SK-N-SH treated with all-trans-retinoic acid at 6 μM for 48 hours (cell line): ENCODE measurements around the gene ZFYVE28.
"Not testable (repeated sequence)": the region's sequence is repeated elsewhere in the genome, so short reads cannot be mapped to it uniquely, and the experiment has no call there.

Source experiments
- ATAC-seq: fragments of 200-7000 bp; cut with Tn5 transposase; 3 replicates; pipeline ENCODE4 v1.9.1; 2020; ENCODE audit warnings: mild to moderate bottlenecking, moderate library complexity
- ARNTL ChIP-seq: fragments of 450-650 bp; formaldehyde crosslinking; IDR thresholded peaks from 2 replicates; pipeline ENCODE4 v1.5.0; 2020; ENCODE audit warnings: low read depth, mild to moderate bottlenecking, moderate library complexity, borderline replicate concordance
- ESRRG ChIP-seq: fragments of 250-450 bp; sonication (Bioruptor Pico); IDR thresholded peaks from 2 replicates; pipeline ENCODE4 v1.6.1; 2021; ENCODE audit warnings: mild to moderate bottlenecking
- GLIS3 ChIP-seq: fragments of 250-450 bp; sonication (Bioruptor Pico); IDR thresholded peaks from 2 replicates; pipeline ENCODE4 v1.5.0; 2020; ENCODE audit warnings: mild to moderate bottlenecking, moderate library complexity
- ISL1 ChIP-seq: fragments of 250-450 bp; sonication (Bioruptor Pico); IDR thresholded peaks from 2 replicates; pipeline ENCODE4 v2.1.2; 2022; ENCODE audit warnings: mild to moderate bottlenecking, moderate library complexity
- OSR1 ChIP-seq: fragments of 250-450 bp; sonication (Bioruptor Pico); IDR thresholded peaks from 2 replicates; pipeline ENCODE4 v1.8.0; 2022; ENCODE audit warnings: moderate library complexity, mild to moderate bottlenecking, inconsistent platforms
- PATZ1 ChIP-seq: fragments of 250-450 bp; sonication (Bioruptor Pico); IDR thresholded peaks from 2 replicates; pipeline ENCODE4 v1.8.0; 2020; ENCODE audit warnings: mild to moderate bottlenecking, moderate library complexity, borderline replicate concordance
- POU6F1 ChIP-seq: fragments of 250-450 bp; sonication (Bioruptor Pico); IDR thresholded peaks from 2 replicates; pipeline ENCODE4 v1.8.0; 2021; ENCODE audit warnings: low read depth, mild to moderate bottlenecking, moderate library complexity, borderline replicate concordance
- PPARA ChIP-seq: fragments of 250-450 bp; sonication (Bioruptor Pico); IDR thresholded peaks from 2 replicates; pipeline ENCODE4 v1.5.0; 2020; ENCODE audit warnings: mild to moderate bottlenecking, borderline replicate concordance
- RARB ChIP-seq: fragments of 250-450 bp; sonication (Bioruptor Pico); IDR thresholded peaks from 2 replicates; pipeline ENCODE4 v1.8.0; 2021; ENCODE audit warnings: mild to moderate bottlenecking, moderate library complexity
- TSHZ2 ChIP-seq: fragments of 250-450 bp; sonication (Bioruptor Pico); IDR thresholded peaks from 2 replicates; pipeline ENCODE4 v1.5.0; 2020; ENCODE audit warnings: mild to moderate bottlenecking, moderate library complexity
- ZC3H10 ChIP-seq: fragments of 250-450 bp; sonication (Bioruptor Pico); IDR thresholded peaks from 2 replicates; pipeline ENCODE4 v1.5.1; 2021; ENCODE audit warnings: mild to moderate bottlenecking, moderate library complexity
- ZNF565 ChIP-seq: fragments of 450-650 bp; formaldehyde crosslinking; conservative IDR thresholded peaks from 2 replicates; pipeline ENCODE4 v1.5.0; 2020; ENCODE audit warnings: low read depth, mild to moderate bottlenecking, moderate library complexity
- ZNF70 ChIP-seq: fragments of 450-650 bp; formaldehyde crosslinking; IDR thresholded peaks from 2 replicates; pipeline ENCODE4 v1.5.0; 2020; ENCODE audit warnings: mild to moderate bottlenecking, moderate library complexity
- ZNF8 ChIP-seq: fragments of 450-650 bp; formaldehyde crosslinking; IDR thresholded peaks from 2 replicates; pipeline ENCODE4 v1.5.0; 2020; ENCODE audit warnings: mild to moderate bottlenecking, moderate library complexity
- TF ChIP-seq, protein P1 (sequence below): fragments of 250-450 bp; sonication (Bioruptor Pico); IDR thresholded peaks from 2 replicates; pipeline ENCODE4 v1.5.1; 2021; ENCODE audit warnings: mild to moderate bottlenecking, moderate library complexity
- TF ChIP-seq, protein P2 (sequence below): fragments of 250-450 bp; sonication (Bioruptor Pico); IDR thresholded peaks from 2 replicates; pipeline ENCODE4 v1.5.1; 2020; ENCODE audit warnings: low read depth, mild to moderate bottlenecking, moderate library complexity

Gene ZFYVE28

GRCh38 chr4:2417765-2418649 is at the start of gene ZFYVE28:
ZFYVE28 (minus strand) TSS chr4:2418645; CDS start chr4:2418323, 322 bp downstream.
- ATAC-seq = no peak
- TF ChIP-seq, protein P1, sequence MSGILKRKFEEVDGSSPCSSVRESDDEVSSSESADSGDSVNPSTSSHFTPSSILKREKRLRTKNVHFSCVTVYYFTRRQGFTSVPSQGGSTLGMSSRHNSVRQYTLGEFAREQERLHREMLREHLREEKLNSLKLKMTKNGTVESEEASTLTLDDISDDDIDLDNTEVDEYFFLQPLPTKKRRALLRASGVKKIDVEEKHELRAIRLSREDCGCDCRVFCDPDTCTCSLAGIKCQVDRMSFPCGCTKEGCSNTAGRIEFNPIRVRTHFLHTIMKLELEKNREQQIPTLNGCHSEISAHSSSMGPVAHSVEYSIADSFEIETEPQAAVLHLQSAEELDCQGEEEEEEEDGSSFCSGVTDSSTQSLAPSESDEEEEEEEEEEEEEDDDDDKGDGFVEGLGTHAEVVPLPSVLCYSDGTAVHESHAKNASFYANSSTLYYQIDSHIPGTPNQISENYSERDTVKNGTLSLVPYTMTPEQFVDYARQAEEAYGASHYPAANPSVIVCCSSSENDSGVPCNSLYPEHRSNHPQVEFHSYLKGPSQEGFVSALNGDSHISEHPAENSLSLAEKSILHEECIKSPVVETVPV (CRISPR knock-in tag) = no peak
- TF ChIP-seq, protein P2, sequence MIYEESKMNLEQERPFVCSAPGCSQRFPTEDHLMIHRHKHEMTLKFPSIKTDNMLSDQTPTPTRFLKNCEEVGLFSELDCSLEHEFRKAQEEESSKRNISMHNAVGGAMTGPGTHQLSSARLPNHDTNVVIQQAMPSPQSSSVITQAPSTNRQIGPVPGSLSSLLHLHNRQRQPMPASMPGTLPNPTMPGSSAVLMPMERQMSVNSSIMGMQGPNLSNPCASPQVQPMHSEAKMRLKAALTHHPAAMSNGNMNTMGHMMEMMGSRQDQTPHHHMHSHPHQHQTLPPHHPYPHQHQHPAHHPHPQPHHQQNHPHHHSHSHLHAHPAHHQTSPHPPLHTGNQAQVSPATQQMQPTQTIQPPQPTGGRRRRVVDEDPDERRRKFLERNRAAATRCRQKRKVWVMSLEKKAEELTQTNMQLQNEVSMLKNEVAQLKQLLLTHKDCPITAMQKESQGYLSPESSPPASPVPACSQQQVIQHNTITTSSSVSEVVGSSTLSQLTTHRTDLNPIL (CRISPR knock-in tag) = no peak
- TF ChIP-seq ZC3H10 (CRISPR knock-in tag) (no peak), ZNF565 (CRISPR knock-in tag) (no peak), GLIS3 (CRISPR knock-in tag) (no peak), TSHZ2 (CRISPR knock-in tag) (no peak), POU6F1 (no peak), RARB (CRISPR knock-in tag) (no peak), ESRRG (no peak), ISL1 (CRISPR knock-in tag) (no peak), PATZ1 (CRISPR knock-in tag) (no peak), OSR1 (CRISPR knock-in tag) (no peak)

- ATAC-seq = not testable (repeated sequence)
Observed at GRCh38 chr4:2465544-2465943, 47.1 kb upstream of the ZFYVE28 start.

- no peak for TF ChIP-seq GLIS3 (CRISPR knock-in tag)
- TF ChIP-seq ARNTL = no peak
- TF ChIP-seq OSR1 (CRISPR knock-in tag) = no peak
- no peak for TF ChIP-seq POU6F1
- TF ChIP-seq ZC3H10 (CRISPR knock-in tag) = no peak
- no peak for ATAC-seq
Observed at GRCh38 chr4:2465032-2465431, 46.6 kb upstream of the ZFYVE28 start.

DNA sequence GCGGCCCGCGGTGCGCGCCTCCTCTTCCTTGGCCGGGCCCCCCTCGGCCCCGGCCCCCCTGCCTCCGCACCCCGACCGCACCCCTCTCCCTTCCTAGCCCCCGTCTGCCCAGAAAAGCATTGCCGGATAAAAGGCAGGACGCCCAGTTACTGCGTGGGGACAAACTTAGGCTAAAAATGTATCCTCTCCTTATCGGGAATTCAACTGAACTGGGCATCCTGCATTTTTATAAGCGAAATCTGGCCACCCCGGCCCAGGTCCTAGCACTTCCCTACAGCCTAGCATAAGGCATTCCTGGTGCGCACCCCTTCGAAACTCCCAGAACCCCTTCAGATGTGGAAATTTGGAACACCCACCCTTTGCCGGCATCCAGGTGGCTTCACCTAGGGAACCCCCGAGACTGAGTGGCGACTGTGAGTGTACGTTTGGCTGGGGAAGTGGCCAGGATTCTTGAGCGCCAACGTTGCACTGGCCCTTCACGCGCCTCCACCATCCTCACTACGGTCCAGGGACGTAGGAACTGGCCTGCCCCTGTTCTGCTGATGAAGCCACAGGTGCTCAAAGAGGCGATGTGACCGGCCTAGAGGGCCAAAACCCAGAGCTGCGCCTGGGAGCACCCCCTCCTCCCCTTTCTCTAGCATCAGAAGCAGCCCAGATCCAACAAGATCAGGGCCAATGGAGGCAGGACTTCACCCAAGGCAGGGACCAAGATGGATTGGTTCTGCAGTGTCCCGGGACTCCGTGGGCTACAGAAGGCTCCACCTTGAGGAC is 44.7 kb upstream of the ZFYVE28 start:
- ATAC-seq = no peak; the same call in 2 of the 3 replicates
- TF ChIP-seq POU6F1 = no peak
- no peak for TF ChIP-seq PPARA (CRISPR knock-in tag)
- TF ChIP-seq ZNF8 = no peak
- TF ChIP-seq, protein P2 (CRISPR knock-in tag) = no peak
- TF ChIP-seq ISL1 (CRISPR knock-in tag) = no peak
- no peak for TF ChIP-seq OSR1 (CRISPR knock-in tag)
- no peak for TF ChIP-seq ZNF70 (CRISPR knock-in tag)
